Measurements from ENCODE around the gene ANO8. TPM values are rescaled to one million over a fixed set of nuclear protein-coding genes. Genes with fewer than 3 reads are reported as not detected.
A peak's percentile ranks its signal among the peaks of the same experiment; 100 is the strongest.

Gene ANO8
- total and polyA plus RNA-seq, 2 of the 13 experiments (the other 11 are each of a cell fraction or from before 2014, with no cell fraction given), result 1.8 to 3.5 TPM

DNA sequence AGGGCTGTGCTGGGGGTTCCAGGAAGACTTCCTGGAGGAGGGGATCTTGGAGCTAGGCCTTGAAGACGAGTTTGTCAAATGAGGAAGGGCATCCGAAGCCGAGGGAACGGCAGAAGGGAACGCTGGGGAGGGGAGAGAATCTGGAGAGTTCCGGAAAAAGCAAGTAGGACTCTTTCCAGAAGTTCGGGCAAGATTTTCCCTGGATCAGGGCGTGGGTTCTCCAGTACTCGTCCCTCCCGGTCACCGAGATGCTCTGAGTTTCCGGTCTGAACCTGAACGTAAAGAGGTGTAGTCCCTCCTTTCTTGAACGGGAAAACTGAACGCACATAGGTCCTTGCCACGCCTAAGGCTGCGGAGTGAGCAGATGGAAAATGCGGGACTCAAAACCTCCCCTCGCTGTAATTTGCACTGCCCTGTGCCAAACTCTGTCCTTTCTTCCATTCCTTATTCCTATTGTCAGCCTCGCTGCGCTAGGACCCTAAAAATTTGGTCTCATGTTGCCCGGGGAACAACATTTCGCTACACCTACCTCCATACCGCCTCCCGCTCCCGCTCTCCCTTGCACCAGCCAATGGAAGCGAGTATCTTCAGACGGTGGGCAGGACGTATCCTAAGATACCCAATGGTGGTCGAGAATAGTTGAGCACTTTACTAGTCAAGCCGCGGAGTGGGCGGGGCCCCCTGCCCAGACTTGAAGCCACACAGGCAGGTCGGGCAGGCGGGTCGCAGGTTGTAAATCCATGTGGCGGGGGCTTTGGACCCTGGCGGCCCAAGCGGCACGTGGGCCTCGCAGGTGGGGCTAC, 2.4 kb upstream of the ANO8 start, which contains the start of gene GTPBP3 (continued):
- TF ChIP-seq, protein P1, sequence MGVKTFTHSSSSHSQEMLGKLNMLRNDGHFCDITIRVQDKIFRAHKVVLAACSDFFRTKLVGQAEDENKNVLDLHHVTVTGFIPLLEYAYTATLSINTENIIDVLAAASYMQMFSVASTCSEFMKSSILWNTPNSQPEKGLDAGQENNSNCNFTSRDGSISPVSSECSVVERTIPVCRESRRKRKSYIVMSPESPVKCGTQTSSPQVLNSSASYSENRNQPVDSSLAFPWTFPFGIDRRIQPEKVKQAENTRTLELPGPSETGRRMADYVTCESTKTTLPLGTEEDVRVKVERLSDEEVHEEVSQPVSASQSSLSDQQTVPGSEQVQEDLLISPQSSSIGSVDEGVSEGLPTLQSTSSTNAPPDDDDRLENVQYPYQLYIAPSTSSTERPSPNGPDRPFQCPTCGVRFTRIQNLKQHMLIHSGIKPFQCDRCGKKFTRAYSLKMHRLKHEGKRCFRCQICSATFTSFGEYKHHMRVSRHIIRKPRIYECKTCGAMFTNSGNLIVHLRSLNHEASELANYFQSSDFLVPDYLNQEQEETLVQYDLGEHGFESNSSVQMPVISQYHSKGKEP (CRISPR knock-in tag; IDR thresholded peaks at IDR 0.05), result no peak
- TF ChIP-seq NFRKB (IDR thresholded peaks at IDR 0.05), result no peak
- TF ChIP-seq, protein P2, sequence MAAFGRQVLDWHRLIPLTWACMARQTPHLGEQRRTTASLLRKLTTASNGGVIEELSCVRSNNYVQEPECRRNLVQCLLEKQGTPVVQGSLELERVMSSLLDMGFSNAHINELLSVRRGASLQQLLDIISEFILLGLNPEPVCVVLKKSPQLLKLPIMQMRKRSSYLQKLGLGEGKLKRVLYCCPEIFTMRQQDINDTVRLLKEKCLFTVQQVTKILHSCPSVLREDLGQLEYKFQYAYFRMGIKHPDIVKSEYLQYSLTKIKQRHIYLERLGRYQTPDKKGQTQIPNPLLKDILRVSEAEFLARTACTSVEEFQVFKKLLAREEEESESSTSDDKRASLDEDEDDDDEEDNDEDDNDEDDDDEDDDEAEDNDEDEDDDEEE (CRISPR knock-in tag; IDR thresholded peaks at IDR 0.05), result no peak
- TF ChIP-seq ZNF362 (CRISPR knock-in tag; IDR thresholded peaks at IDR 0.05; ENCODE audit: borderline replicate concordance), result no peak
- peak; percentile 14; the same call in 1 of the 2 replicates for TF ChIP-seq FOXP1 (IDR thresholded peaks at IDR 0.05)
- TF ChIP-seq FOXP1 (CRISPR knock-in tag; IDR thresholded peaks at IDR 0.05), result no peak
- TF ChIP-seq ZNF598 (CRISPR knock-in tag; IDR thresholded peaks at IDR 0.05; ENCODE audit: borderline replicate concordance), result no peak
- no peak for TF ChIP-seq BCL6 (CRISPR knock-in tag; IDR thresholded peaks at IDR 0.05)
- no peak for TF ChIP-seq NCOA5 (CRISPR knock-in tag; IDR thresholded peaks at IDR 0.05)
- TF ChIP-seq ZFX (CRISPR knock-in tag; IDR thresholded peaks at IDR 0.05; ENCODE audit: low read depth), result peak; percentile 53
- no peak for TF ChIP-seq ZNF775 (CRISPR knock-in tag; IDR thresholded peaks at IDR 0.05; ENCODE audit: borderline replicate concordance)
- TF ChIP-seq TSC22D2 (CRISPR knock-in tag; IDR thresholded peaks at IDR 0.05; ENCODE audit: borderline replicate concordance), result no peak
- no peak for TF ChIP-seq FOXA1 (IDR thresholded peaks at IDR 0.05)
- TF ChIP-seq FOXA1 (CRISPR knock-in tag; IDR thresholded peaks at IDR 0.05), result peak; percentile 16; the same call in 1 of the 2 replicates
- TF ChIP-seq, protein P3, sequence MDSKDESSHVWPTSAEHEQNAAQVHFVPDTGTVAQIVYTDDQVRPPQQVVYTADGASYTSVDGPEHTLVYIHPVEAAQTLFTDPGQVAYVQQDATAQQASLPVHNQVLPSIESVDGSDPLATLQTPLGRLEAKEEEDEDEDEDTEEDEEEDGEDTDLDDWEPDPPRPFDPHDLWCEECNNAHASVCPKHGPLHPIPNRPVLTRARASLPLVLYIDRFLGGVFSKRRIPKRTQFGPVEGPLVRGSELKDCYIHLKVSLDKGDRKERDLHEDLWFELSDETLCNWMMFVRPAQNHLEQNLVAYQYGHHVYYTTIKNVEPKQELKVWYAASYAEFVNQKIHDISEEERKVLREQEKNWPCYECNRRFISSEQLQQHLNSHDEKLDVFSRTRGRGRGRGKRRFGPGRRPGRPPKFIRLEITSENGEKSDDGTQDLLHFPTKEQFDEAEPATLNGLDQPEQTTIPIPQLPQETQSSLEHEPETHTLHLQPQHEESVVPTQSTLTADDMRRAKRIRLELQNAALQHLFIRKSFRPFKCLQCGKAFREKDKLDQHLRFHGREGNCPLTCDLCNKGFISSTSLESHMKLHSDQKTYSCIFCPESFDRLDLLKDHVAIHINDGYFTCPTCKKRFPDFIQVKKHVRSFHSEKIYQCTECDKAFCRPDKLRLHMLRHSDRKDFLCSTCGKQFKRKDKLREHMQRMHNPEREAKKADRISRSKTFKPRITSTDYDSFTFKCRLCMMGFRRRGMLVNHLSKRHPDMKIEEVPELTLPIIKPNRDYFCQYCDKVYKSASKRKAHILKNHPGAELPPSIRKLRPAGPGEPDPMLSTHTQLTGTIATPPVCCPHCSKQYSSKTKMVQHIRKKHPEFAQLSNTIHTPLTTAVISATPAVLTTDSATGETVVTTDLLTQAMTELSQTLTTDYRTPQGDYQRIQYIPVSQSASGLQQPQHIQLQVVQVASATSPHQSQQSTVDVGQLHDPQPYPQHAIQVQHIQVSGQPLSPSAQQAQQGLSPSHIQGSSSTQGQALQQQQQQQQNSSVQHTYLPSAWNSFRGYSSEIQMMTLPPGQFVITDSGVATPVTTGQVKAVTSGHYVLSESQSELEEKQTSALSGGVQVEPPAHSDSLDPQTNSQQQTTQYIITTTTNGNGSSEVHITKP (CRISPR knock-in tag; IDR thresholded peaks at IDR 0.05; ENCODE audit: low read depth), result no peak
- peak; percentile 38 for TF ChIP-seq PAXIP1 (CRISPR knock-in tag; conservative IDR thresholded peaks at IDR 0.05)
- no peak for TF ChIP-seq PRPF4 (IDR thresholded peaks at IDR 0.05; ENCODE audit: low read depth, low read length, poor library complexity, severe bottlenecking)
- TF ChIP-seq ZNF670 (CRISPR knock-in tag; IDR thresholded peaks at IDR 0.05; ENCODE audit: borderline replicate concordance), result peak; percentile 71; the same call in 1 of the 2 replicates
- TF ChIP-seq HMGA1 (CRISPR knock-in tag; conservative IDR thresholded peaks at IDR 0.05), result no peak
